ENCODE measurements around the gene SOAT1.
"Not testable (repeated sequence)": the region's sequence is repeated elsewhere in the genome, so short reads cannot be mapped to it uniquely, and the experiment has no call there.

SOAT1 gene

GRCh38 chr1:179342740-179343404 is 49.3 kb downstream of the SOAT1 start:
- no peak for DNase-seq (ENCODE audit: extremely low read depth in 1 of 2, low read depth in 1 of 2)

- DNase-seq (ENCODE audit: extremely low read depth in 1 of 2, low read depth in 1 of 2): no peak
Measured at GRCh38 chr1:179351281-179351680, 57.7 kb downstream of the SOAT1 start.

GRCh38 chr1:179352236-179352635 is 58.6 kb downstream of the SOAT1 start:
- DNase-seq (ENCODE audit: extremely low read depth in 1 of 2, low read depth in 1 of 2): no peak

DNA sequence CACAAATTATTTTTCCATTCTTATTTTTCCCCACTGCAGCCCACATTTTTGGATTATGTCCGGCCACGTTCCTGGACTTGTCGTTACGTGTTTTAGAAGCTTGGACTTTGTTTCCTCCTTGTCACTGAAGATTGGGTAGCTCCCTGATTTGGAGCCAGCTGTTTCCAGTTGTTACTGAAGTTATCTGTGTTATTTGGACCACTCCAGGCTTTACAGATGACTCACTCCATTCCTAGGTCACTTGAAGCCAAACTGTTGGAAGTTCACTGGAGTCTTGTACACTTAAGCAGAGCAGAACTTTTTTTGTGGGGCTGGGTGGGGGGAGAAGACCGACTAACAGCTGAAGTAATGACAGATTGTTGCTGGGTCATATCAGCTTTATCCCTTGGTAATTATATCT is 59.9 kb downstream of the SOAT1 start:
- DNase-seq (ENCODE audit: extremely low read depth in 1 of 2, low read depth in 1 of 2): no peak

DNA sequence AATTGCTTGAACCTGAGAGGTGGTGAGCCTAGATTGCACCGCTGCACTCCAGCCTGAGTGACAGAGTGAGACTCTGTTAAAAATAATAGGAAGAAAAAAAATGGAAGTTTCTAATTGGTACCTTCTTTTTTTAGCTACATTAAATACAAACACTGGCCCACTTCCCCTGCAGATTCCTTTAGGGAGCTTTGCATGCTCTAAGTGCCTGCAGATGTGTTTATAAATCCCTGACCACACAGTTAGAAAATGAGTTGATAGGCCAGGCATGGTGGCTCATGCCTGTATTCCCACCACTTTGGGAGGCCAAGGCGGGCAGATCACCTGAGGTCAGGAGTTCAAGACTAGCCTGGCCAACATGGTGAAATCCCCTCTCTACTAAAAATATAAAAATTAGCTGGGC is 68.0 kb downstream of the SOAT1 start:
- not testable (repeated sequence) for DNase-seq (ENCODE audit: extremely low read depth in 1 of 2, low read depth in 1 of 2)

DNA sequence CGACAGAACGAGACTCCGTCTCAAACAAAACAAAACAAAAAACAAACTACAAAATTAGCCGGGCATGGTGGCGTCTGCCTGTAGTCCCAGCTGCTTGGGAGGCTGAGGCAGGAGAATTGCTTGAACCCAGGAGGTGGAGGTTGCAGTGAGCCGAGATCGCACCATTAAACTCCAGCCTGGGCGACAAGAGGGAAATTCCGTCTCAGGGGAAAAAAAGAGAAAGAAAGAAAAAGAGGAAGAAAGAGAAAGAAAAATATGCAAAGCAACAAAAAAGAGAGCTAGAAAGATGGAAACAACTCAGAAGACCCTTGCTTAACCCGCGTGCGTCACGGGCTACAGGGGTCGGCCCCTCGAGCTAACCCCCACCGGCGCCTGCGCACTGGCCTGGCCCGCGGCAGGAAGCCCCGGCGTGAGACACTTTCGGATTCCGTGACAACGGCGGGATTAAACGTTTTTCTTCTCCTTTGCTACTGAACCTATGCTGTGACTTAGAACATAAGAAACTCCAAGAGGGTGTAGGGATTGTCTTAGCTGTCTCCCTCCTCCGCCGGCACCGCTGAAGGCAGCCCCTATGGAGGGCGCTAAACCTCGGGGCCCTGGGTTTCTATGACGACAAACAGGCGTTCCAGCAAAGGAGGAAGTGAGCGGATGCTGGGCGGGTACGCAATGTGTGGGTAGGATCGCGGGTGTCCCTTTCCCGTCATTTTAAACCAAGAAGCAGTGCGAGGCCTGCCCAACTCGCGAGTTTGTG is 71.9 kb downstream of the SOAT1 start, which contains the start of gene AXDND1:
AXDND1 (plus strand) TSS at position 630 of the 751 bp plus-strand sequence. CDS start 539 bp downstream, outside the sequence.
- DNase-seq (ENCODE audit: extremely low read depth in 1 of 2, low read depth in 1 of 2): peak; percentile 67 to 87

DNA sequence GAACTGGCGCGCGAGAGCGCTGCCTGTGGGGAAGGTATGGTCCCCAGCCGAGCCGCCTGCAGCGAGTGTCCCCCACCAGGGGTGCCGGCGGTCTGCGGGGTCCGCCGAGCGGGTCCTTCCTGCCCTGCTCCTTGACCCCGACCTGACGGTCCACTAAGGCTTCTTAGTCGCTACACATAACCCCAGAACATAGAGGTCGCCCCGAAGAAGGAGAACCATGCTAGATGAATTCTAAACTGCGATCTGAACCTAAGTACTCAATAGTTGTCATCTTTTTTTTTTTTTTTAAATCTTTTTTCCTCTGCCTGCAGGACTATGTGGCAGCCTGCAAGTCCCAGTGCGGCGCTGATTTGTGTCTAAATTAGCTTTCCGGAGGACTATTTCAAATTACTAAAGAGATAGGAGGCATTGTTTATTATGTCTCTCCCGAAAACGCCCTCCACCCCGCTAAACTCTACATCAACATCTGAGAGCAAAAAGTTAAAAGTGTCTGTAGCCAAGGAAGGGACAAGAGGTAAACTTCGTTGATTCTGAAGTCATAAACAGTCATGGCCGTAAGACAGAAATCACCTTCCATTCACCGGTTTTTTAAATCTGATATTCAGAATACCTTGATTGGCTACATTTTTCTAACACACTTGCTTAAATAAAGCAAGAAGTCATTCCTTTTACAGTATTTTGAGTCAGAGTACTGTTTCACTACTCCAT is 72.7 kb downstream of the SOAT1 start:
- no peak for DNase-seq (ENCODE audit: extremely low read depth in 1 of 2, low read depth in 1 of 2)

GRCh38 chr1:179369751-179370341 is 76.2 kb downstream of the SOAT1 start:
- no peak for DNase-seq (ENCODE audit: extremely low read depth in 1 of 2, low read depth in 1 of 2)

GRCh38 chr1:179372160-179372559 is 78.6 kb downstream of the SOAT1 start:
- DNase-seq (ENCODE audit: extremely low read depth in 1 of 2, low read depth in 1 of 2): no peak

DNA sequence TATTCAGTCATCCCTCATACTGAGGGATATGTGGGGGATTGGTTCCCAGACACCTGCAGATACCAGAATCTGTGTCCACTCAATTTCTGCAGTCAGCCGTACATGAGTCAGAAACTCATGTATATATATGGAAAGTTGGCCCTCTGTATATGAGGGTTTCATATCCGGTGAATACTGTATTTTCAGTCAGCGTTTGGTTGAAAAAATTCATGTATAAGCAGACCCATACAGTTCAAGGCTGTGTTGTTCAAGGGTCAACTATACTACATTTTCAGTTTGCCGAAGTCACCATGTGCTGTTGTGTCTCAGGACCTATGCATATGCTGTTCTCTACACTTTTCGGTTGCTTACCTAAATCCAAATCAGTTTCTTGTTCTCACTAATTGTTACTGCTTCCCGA is 82.6 kb downstream of the SOAT1 start:
- no peak for DNase-seq (ENCODE audit: extremely low read depth in 1 of 2, low read depth in 1 of 2)

GRCh38 chr1:179380299-179380698 is 86.7 kb downstream of the SOAT1 start:
- DNase-seq (ENCODE audit: extremely low read depth in 1 of 2, low read depth in 1 of 2): no peak

GRCh38 chr1:179384027-179384426 is 90.4 kb downstream of the SOAT1 start:
- DNase-seq (ENCODE audit: extremely low read depth in 1 of 2, low read depth in 1 of 2): no peak

DNA sequence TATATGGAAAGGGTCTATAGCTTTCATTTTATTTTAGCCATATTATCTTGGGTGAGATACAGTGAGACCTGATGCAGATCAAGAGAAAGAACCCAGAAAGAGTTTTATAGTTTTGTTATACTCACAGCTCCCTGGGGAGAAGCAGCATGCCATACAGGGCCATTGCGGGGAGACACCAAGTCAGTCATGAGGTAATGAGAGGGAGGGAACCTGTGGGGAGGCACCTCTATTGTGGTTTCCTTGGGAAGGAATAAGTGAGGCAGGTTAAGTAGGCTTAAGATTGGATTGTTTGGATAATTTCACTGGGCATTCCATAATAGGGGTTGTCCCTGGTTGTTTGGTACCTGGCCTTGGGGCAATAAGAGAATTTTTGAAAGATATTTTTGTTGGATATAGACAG is 91.9 kb downstream of the SOAT1 start:
- no peak for DNase-seq (ENCODE audit: extremely low read depth in 1 of 2, low read depth in 1 of 2)

DNA sequence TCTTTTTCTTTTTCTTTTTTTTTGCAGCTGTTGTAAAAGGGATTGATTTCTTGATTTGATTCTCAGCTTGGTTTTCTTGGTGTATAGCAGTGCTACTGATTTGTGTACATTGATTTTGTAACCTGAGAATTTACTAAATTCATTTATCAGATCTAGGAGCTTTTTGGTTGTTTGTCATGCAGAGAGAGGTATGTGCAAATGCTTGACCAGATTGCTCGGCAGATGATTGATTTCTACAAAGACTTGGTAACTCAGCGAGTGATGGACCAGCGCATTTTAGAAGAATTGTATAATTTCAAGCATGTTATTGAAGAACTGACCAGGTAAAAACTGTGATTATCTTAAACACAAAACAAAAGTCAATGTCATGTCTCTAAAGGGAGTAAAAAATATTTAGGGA is 100.1 kb downstream of the SOAT1 start:
- no peak for DNase-seq (ENCODE audit: extremely low read depth in 1 of 2, low read depth in 1 of 2)

GRCh38 chr1:179399399-179399798 is 105.8 kb downstream of the SOAT1 start:
- DNase-seq (ENCODE audit: extremely low read depth in 1 of 2, low read depth in 1 of 2): not testable (repeated sequence)

Measured in stimulated activated CD8-positive, alpha-beta memory T cell treated with anti-CD3 and anti-CD28 coated beads, Interleukin-7, amount 100 ng/mL, for 48 hours (primary cell).